KMS-11 (cell line): ENCODE data around the gene ACVRL1.

Experiments
- H2AFZ ChIP-seq: fragments of 200-600 bp; sonication (generic); 2 replicates; pipeline ENCODE4 v1.6.1; 2016; ENCODE audit warnings: antibody characterized with exemption, mixed run types, low read depth
- H3K27ac ChIP-seq: fragments of 200-600 bp; sonication (generic); 2 replicates; pipeline ENCODE4 v1.6.1; 2016; ENCODE audit warnings: mild to moderate bottlenecking, mixed run types
- H3K27me3 ChIP-seq: fragments of 200-600 bp; sonication (generic); 2 replicates; pipeline ENCODE4 v1.6.1; 2017; ENCODE audit warnings: mild to moderate bottlenecking, low read depth, mixed run types, moderate library complexity; ENCODE audit not compliant: insufficient read depth
- H3K36me3 ChIP-seq: fragments of 200-600 bp; sonication (generic); 2 replicates; pipeline ENCODE4 v1.6.1; 2017; ENCODE audit warnings: mild to moderate bottlenecking, mixed run types; ENCODE audit not compliant: insufficient read depth
- H3K4me1 ChIP-seq: fragments of 200-600 bp; sonication (generic); 2 replicates; pipeline ENCODE4 v1.6.1; 2016; ENCODE audit warnings: mild to moderate bottlenecking, low read depth, mixed run types; ENCODE audit not compliant: poor library complexity, severe bottlenecking
- H3K4me2 ChIP-seq: fragments of 200-600 bp; sonication (generic); 2 replicates; pipeline ENCODE4 v1.7.0; 2016; ENCODE audit warnings: mild to moderate bottlenecking, mixed run types
- H3K4me3 ChIP-seq: fragments of 200-600 bp; sonication (generic); IDR thresholded peaks from 2 replicates; pipeline ENCODE4 v1.6.1; 2017; ENCODE audit warnings: low read depth, low read length, mixed read lengths; ENCODE audit not compliant: insufficient read depth
- H3K79me2 ChIP-seq: fragments of 200-600 bp; sonication (generic); 2 replicates; pipeline ENCODE4 v1.6.1; 2016; ENCODE audit warnings: low read depth, mixed run types; ENCODE audit not compliant: insufficient read depth
- H3K9ac ChIP-seq: fragments of 200-600 bp; sonication (generic); 2 replicates; pipeline ENCODE4 v1.6.1; 2016; ENCODE audit warnings: mild to moderate bottlenecking, mixed run types
- H4K20me1 ChIP-seq: fragments of 200-600 bp; sonication (generic); 2 replicates; pipeline ENCODE4 v1.6.1; 2016; ENCODE audit warnings: mild to moderate bottlenecking, mixed run types; ENCODE audit not compliant: insufficient read depth
- TF ChIP-seq, protein P1 (sequence below): fragments of 200-600 bp; sonication (generic); conservative IDR thresholded peaks from 2 replicates; pipeline ENCODE4 v1.6.1; 2017; ENCODE audit warnings: low read depth, mild to moderate bottlenecking, antibody characterized with exemption, low read length, moderate library complexity, mixed read lengths

The ACVRL1 gene

DNA sequence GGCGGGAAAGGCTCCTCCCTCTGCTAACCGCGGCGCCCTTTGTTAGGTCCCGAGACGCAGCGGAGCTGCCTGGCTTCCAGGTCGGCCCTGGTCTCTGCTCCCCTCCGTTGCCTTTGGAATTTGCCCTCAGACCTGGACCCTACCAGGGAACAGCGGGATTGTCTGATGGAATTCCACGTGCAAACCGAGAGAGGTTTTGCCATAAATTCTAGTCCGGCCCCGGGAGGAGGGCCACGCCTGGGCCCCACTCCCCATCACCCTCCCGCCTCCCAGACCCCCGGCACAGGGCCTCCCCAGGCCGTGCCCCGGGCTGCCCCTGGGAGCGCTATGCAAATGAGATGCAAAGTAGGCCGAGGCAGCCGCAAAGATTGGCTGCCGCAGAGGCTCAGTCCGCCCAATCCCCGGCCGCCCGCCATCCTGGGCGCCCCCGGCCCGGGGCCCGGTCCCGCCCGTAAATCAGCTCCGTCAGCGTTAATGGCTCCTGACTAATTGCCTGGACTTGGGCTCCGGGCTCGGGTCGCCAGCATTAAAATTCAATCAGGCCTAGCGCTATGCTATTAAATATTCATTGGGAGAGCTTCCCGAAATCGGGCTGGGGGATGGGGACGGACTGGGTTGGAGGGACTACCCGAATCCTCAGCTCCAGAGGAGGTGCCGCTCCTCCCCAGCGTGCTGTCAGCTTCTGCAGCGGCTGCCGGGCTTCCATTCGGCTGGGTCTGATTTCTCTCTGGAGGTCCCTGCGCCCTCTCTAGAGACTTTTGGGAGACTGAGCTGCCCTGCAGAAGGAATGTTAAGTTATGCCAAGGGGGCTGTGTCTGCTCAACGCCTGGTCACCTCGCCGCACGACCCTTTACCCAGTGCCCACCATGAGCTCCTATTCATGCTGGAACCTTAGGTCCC, 43.1 kb upstream of the ACVRL1 start:
- Histone ChIP-seq H3K36me3 (no peaks in the 10 kb centered on the region), H3K4me2 (no peak overlapping the region), H4K20me1 (no peaks in the 10 kb centered on the region), H3K9ac (no peak overlapping the region), H3K4me1 (no peaks in the 10 kb centered on the region), H3K27me3 (peaks cover 9% of the 10 kb centered on the region; the same call in 1 of the 2 replicates), H2AFZ (no peak overlapping the region), H3K79me2 (no peaks in the 10 kb centered on the region), H3K27ac (no peak overlapping the region), H3K4me3 (no peak overlapping the region)
- TF ChIP-seq, protein P1, sequence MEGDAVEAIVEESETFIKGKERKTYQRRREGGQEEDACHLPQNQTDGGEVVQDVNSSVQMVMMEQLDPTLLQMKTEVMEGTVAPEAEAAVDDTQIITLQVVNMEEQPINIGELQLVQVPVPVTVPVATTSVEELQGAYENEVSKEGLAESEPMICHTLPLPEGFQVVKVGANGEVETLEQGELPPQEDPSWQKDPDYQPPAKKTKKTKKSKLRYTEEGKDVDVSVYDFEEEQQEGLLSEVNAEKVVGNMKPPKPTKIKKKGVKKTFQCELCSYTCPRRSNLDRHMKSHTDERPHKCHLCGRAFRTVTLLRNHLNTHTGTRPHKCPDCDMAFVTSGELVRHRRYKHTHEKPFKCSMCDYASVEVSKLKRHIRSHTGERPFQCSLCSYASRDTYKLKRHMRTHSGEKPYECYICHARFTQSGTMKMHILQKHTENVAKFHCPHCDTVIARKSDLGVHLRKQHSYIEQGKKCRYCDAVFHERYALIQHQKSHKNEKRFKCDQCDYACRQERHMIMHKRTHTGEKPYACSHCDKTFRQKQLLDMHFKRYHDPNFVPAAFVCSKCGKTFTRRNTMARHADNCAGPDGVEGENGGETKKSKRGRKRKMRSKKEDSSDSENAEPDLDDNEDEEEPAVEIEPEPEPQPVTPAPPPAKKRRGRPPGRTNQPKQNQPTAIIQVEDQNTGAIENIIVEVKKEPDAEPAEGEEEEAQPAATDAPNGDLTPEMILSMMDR = no peak

DNA sequence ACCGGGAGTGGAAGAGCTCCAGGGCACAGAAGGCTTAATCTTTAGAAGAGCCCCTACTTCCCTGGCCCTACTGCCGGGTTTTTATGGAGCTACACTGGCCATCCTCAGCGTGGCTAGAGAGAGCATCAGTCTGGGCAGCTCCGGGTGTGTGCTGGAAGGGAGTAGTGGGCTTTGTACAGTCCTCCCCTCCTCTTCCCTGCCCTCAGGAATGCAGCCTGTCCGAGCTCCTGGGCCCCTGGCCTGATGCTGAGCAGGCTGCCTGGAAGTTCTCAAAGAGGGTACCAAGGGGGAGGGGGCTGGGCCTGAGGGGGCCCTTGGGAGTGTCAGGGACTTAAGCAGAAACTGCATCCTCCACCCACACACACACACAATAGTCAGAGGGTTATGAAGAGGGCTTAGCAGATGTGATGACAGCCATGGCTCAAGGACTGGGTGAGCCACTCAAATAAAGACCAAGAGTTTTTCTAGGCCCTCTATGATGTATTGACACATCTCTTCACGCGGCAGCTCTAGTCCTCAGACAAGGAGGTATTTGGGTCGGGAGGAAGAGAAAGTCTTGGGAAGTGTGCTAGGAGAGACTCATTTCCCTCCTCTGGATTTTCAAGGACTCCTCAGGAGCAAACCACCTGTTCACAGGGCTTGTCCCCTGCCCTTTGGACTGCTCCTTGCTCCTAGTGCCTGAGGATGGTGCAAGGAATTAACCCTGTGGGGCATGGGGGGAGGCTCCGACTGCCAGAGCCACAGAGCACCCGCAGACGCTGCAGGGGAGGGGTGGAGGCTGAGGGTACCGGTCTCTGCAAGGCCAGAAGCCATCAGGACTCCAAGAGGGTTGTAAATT, 42.3 kb upstream of the ACVRL1 start:
- Histone ChIP-seq H3K79me2 (no peaks in the 10 kb centered on the region), H3K36me3 (no peaks in the 10 kb centered on the region), H3K4me3 (no peak overlapping the region), H3K27me3 (peaks cover 9% of the 10 kb centered on the region; the same call in 1 of the 2 replicates), H3K4me2 (no peak overlapping the region), H3K9ac (no peak overlapping the region), H3K27ac (no peak overlapping the region), H3K4me1 (no peaks in the 10 kb centered on the region), H2AFZ (no peak overlapping the region), H4K20me1 (no peaks in the 10 kb centered on the region)
- TF ChIP-seq, protein P1 = no peak

DNA sequence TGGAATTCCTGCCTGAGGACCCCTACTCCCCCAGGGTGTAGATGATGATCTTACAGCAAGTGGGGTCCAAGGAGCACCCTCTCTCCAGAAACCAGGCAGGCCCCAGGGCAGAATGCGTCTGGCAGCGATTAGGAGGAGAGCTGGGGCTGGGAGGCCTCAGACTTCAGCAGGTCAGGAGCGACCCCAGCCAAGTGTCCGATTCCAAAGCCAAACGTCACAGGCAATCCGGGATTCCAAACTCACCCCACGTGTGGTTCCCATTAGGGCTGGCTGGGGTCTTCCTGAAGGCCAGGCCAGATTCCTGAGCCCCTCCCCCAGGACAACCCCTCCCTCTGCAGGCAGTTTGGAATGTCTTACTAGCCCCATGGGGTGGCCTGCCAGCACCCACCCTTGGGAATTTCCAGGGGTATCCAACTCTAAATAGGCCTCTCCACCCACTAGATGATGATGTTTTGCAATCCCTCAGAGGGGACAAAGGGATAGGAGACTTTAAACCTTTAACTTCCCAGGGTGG, 41.5 kb upstream of the ACVRL1 start:
- H3K4me1 ChIP-seq = no peaks in the 10 kb centered on the region
- no peak overlapping the region for H3K9ac ChIP-seq
- no peaks in the 10 kb centered on the region for H3K79me2 ChIP-seq
- TF ChIP-seq, protein P1 = no peak
- H2AFZ ChIP-seq = no peak overlapping the region
- H3K27ac ChIP-seq = no peak overlapping the region
- no peaks in the 10 kb centered on the region for H4K20me1 ChIP-seq
- H3K27me3 ChIP-seq = peaks cover 9% of the 10 kb centered on the region; the same call in 1 of the 2 replicates
- no peaks in the 10 kb centered on the region for H3K36me3 ChIP-seq
- H3K4me3 ChIP-seq = no peak overlapping the region
- no peak overlapping the region for H3K4me2 ChIP-seq

DNA sequence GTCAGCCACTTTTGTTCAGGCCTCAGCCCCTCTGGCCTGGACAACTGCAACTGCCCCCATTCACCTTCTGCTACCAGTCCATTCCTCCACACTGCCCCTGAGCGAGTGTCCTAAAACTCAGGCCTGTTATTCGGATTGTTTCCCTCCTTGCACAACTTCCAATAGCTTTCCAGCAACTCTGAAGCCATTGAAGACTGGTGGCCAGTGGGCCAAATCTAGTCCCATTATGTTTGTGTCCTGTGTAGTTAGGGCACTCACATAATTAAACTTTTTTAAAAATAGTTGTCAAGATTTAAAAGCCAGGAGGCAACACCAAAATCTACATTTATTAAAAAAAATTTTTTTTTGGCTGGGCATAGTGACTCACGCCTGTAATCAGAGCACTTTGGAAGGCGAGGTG, 41.0 kb upstream of the ACVRL1 start:
- Histone ChIP-seq H3K36me3 (no peaks in the 10 kb centered on the region), H4K20me1 (no peaks in the 10 kb centered on the region), H3K4me3 (no peak overlapping the region), H3K4me1 (no peaks in the 10 kb centered on the region), H3K9ac (no peak overlapping the region), H3K79me2 (no peaks in the 10 kb centered on the region), H3K27ac (no peak overlapping the region), H3K27me3 (peaks cover 9% of the 10 kb centered on the region; the same call in 1 of the 2 replicates), H2AFZ (no peak overlapping the region), H3K4me2 (no peak overlapping the region)
- TF ChIP-seq, protein P1 = no peak
